ENCODE measurements around the gene HIBADH.
"Not testable (repeated sequence)": the region's sequence is repeated elsewhere in the genome, so short reads cannot be mapped to it uniquely, and the experiment has no call there.

Gene HIBADH

DNA sequence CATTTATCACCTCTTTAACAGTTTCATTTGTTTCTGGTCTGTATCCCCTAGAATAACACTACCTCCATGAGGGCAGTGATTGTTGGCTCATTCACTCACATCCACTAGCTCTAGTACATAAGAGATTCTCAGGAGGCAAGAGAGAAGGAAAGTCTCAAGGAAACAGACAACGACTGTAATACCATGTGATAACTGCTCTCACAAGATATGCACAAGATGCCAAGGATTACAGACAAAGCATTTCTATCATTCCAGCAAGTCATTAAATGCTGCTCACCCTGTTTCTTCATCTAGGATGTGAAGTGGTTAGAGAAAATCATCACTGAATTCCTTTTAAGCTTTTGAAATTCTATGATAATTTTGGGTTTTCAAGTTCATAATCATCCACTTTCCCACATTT lies 115.3 kb downstream of the HIBADH start:
- DNase-seq (ENCODE audit: low read depth): peak; percentile 81

DNA sequence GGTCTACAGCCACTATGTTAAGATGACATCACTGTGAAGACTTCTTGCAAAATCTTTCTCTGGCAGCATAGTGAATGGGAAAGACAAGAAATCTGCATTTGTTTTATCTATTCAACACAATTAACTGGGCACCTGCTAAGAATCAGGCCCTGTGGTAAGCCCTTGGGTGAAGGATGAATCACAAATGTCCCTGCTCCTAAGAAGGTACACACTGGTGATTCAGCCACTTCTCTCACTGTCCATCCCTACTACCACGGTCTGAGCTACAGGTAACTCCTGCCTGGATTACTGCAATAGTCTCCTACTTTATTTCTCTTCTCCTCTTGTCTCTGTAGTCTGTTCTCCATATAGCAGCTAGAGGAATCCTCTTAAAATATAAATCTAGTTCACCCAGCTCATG lies 116.1 kb downstream of the HIBADH start:
- no peak for DNase-seq (ENCODE audit: low read depth)

- no peak for DNase-seq (ENCODE audit: low read depth)
These were observed 126.9 kb downstream of the HIBADH start for GRCh38 chr7:27535795-27536194.

DNA sequence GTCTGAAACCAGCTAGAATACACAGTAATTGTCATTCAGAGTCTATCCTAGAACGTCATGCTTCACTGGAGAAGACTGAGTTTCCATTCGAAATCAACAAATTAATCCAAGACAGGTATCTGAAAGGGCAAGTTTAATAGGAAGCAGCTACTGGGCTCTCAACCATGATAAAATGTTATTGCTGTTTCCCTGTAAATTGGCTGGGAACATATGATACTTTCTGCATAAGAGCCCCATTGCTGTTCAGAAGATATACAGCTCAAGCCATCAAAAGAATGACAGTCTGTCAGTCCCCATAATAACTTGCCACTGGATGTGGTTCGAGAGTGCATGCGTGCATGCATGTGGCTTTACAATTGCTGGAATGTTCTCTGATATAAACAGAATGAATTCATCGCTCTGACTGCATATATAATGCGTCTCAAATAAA lies 129.0 kb downstream of the HIBADH start:
- no peak for DNase-seq (ENCODE audit: low read depth)

DNA sequence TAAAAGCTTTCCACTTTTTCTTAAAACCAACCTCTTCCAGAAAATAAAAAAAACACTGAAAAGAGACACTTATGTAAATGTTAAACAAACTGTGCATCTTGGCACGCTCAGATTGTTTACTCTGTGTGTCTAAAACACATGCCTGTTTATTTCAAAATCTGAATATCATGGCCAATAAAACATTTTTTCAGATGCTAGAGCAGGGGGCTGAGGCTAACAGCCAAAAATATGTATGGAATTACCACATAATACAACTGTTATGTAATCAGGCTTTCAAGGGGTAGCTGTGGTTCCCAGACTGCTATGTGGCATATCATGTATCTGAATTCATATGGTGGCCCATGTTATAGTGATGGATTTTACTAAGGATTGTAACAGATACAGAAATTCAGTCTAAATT lies 130.4 kb downstream of the HIBADH start:
- peak; percentile 46 for DNase-seq (ENCODE audit: low read depth)

- no peak for DNase-seq (ENCODE audit: low read depth)
These were observed 135.4 kb downstream of the HIBADH start for GRCh38 chr7:27527348-27527714.

GRCh38 chr7:27526611-27527347 lies 135.9 kb downstream of the HIBADH start:
- DNase-seq (ENCODE audit: low read depth): no peak

GRCh38 chr7:27526131-27526530 lies 136.6 kb downstream of the HIBADH start:
- no peak for DNase-seq (ENCODE audit: low read depth)

DNA sequence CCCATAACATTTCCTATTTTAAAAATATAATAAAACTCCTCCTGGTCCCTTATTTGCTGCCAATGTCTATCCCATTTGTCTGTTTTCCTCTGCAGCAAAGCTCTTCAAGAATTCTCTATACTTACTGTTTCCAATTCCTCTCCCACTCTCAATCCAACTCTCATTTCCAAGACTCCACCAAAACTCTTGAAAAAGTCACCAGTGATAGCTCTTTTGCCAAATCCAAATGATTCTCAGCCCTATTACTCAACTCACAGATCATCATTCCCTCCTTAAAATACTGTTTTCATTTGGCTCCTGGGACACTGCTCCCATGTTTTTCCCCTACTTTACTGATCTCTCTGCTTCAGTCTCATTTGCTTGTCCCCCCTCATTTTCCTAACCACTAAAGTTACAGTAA lies 139.4 kb downstream of the HIBADH start:
- DNase-seq (ENCODE audit: low read depth): no peak

GRCh38 chr7:27522566-27522965 lies 140.1 kb downstream of the HIBADH start:
- no peak for DNase-seq (ENCODE audit: low read depth)

- peak; percentile 38 for DNase-seq (ENCODE audit: low read depth)
These were observed 141.6 kb downstream of the HIBADH start for GRCh38 chr7:27520815-27521790.

DNA sequence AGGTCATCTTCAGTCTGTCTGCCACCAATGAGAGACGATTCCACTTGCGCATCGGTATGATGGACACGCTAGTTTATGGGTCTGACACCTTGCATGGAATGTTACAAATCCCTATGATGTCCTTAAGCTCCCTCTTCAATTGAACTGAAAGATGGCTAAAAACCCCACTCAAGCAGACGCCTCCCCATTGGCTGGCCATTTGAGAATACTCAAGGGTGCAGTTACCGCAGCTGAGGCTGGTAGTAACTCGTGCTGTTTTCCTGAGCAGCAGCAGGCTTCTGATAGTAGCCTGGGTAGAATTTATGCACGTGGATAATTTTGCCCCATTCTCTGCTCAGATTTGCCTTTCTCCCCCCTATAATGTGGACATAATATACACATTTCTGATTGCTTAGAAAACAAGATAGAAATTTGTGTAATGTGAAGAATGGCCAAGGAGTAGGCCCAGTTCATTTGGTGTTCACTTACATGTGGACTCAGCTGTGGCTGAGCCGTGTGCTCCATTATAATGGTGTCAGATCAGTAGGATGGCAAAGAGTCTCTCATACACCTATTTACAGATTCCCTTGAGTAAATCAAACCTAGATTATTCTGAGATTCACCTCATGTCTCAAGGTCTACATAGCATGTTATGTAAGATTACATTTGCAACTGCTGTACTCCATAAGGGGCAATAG lies 142.8 kb downstream of the HIBADH start:
- DNase-seq (ENCODE audit: low read depth): no peak

- DNase-seq (ENCODE audit: low read depth): no peak
These were observed 143.9 kb downstream of the HIBADH start for GRCh38 chr7:27518561-27519350.

GRCh38 chr7:27516421-27516820 lies 146.3 kb downstream of the HIBADH start:
- no peak for DNase-seq (ENCODE audit: low read depth)

GRCh38 chr7:27515933-27516332 lies 146.8 kb downstream of the HIBADH start:
- DNase-seq (ENCODE audit: low read depth): peak; percentile 42

GRCh38 chr7:27514861-27515260 lies 147.8 kb downstream of the HIBADH start:
- DNase-seq (ENCODE audit: low read depth): no peak

DNA sequence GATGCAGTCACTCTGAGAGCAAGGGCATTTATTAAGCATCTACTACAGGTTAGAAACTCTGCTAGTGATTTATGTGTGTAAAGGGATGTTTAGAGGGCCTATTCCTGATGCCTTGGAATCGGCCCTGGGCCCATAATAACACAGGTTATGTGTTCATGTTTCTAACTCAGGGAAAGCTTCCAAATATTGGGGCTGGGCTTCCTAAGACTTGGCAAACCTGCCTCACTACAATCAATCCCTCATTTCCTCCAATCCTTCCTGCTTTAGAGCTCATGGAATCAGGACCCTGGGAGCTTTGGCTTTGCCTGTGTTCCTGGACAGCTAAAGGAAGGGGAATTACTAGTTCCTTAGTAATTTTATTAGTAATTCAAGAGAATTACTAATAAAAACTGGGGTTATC lies 148.8 kb downstream of the HIBADH start:
- no peak for DNase-seq (ENCODE audit: low read depth)

DNA sequence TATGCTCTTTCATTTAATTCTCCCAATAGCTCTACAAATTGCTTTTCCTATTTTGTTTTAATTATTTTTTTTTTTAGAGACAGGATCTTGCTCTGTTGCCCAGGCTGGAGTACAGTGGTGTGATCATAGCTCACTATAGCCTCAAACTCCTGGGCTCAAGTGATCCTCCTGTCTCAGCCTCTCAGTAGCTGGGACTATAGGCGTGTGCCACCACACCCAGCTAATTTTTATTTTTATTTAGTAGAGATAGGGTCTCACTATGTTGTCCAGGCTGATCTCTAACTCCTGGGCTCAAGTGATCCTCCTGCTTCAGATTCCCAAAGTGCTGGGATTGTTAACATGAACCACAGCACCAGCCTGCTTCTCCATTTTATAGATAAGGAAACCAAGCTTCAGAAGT lies 151.3 kb downstream of the HIBADH start:
- DNase-seq (ENCODE audit: low read depth): not testable (repeated sequence)

DNA sequence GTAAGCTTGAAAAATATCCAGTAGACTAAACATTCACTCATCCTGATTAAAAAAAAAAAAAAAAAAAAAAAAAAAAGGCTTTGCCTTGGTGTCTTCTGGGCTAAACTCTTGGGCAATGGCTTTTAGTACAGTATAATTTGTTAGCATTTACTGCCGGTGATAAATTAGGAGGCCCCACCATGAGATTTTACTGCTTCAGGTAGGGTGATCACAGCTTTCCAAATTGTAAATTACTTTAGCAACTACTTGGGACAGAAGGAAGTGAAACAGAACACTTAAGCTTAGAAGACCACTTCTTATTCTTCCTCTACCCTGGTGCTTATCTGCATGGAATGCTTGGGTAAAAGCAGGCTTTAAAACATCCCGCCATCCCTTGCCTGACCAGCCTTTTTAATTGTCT lies 152.1 kb downstream of the HIBADH start:
- no peak for DNase-seq (ENCODE audit: low read depth)

GRCh38 chr7:27501879-27502278 lies 160.8 kb downstream of the HIBADH start:
- DNase-seq (ENCODE audit: low read depth): not testable (repeated sequence)

DNA sequence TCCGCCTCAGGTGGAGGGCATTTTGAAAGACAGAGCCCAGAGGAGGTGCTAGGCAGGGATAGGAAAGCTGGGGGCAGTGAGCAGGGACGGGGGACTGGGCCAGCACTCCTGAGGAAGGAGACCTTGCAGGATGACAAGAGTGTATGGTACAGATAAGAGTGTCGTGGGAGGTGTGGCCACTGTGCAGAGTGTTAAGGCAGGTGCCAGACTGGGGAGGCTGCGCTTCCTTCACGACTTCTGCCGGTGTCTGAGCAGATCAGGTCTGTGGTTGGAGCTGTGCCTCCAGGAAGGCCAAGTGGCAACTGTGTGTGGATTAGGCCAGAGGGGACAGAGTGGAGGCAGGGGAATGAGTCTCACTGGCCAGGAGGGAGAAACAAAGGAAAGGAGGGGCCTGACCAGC lies 161.7 kb downstream of the HIBADH start:
- no peak for DNase-seq (ENCODE audit: low read depth)

GRCh38 chr7:27492224-27492623 lies 170.5 kb downstream of the HIBADH start:
- DNase-seq (ENCODE audit: low read depth): no peak

Measured in EH (cell line).